HG02870 (cell line): ENCODE data around the gene ZCCHC17.

Experiments
- ATAC-seq: cut with Tn5 transposase; IDR thresholded peaks from one replicate; pipeline ENCODE4 v1.9.1; 2021; ENCODE audit warnings: mild to moderate bottlenecking, moderate library complexity; ENCODE audit not compliant: unreplicated experiment

ZCCHC17 gene

DNA sequence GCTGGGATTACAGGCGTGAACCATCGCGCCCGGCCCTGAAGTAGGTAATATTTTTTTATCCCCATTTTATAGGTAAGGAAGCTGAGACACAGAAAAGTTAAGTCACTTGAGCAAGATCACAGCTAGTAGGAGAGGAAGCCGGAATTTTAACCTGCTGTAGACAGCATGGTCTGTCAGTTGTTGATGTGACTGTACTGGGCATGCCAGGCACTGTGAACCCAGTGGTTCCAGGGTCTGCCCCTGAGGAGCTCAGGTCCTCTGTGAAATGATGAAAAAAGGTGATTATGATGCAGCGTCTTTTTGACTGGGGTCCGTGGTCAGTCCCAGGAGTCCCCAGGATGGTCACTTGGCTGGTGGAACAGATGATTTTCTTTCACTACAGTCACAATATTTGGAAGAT is 92.8 kb downstream of the ZCCHC17 start:
- ATAC-seq, result no peak

GRCh38 chr1:31390071-31390470 is 93.2 kb downstream of the ZCCHC17 start:
- ATAC-seq, result no peak

DNA sequence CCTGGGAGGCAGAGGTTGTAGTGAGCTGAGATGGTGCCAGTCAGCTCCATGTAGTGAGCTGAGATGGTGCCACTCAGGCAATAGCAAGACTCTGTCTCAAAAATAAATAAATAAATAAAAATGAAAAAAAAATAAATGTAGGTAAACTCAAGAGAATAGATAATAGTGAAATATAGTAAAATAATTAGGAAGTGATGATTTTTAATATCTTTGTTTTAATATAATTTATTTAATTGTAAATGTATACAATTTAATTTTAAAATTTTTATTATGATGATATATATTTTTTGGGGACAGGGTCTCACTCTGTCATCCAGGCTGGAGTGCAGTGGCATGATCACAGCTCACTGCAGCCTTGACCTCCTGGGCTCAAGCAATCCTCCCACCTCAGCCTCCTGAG is 96.6 kb downstream of the ZCCHC17 start:
- no peak for ATAC-seq

DNA sequence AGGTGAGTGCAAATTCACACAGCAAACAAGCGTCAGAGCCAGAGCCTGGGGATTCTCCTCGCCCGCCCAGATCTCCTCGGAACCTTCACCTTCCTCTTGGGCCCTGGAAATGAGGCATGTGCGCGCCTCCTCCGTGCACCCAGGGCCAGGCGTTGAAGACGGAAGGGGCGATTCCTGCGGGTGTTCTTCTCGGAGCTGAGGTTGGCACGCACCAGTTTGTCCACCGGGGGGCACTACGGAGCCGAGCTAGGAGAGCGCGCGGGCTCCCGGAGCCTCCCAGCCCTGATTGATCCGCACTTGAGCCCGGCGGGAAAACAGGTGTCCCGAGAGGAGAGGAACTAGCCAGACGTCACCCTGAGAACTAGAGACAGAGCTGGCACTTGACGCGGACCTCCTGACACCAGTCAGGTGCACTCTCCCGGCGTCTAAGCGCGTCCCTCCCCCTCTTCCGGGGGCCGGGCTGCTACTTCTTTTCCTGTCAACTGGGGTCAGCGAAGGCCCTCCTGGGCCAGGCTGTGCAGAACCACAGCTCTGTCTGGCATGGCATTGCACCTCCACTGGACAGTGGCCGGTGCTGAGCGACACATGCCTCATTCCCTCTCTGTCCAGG is 97.9 kb downstream of the ZCCHC17 start:
- ATAC-seq, result no peak

- ATAC-seq, result no peak
Observed at GRCh38 chr1:31396633-31397351, 100.0 kb downstream of the ZCCHC17 start.

DNA sequence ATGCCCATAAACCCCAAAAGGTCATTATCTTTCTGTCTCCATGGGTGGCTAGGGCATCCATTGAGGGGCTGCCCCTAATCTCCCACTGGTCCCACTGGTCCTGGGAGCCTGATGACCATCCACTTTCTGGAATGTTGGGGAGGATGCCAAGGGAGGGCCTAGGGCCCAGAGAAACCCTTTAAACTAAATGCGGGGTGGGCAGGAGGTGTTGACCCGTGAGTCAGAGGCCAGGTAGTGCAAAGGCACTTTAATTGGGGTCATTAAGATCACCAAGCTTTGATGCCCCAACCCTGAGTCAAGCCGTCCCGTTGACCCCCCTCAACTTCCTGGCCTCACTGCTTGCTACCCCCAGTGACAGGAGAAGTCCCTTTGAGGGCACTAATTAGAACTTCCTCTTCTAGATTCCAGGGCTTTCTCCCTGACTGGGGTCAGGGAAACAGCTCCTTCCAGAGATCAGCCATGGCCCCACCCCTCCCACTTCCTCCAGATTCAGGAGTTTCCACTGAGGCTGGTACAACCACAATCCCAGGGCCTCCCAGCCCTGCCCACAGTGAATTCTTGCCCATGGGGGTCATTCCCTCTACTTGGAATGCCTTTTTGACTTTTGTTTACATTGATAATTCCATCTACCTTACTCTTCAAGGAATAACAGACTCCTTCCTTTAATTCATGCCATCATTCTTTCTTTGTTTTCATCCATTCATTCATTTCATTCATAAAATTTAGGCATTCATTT is 100.7 kb downstream of the ZCCHC17 start:
- ATAC-seq, result no peak

GRCh38 chr1:31398246-31398645 is 101.4 kb downstream of the ZCCHC17 start:
- ATAC-seq, result no peak

- ATAC-seq, result no peak
Observed at GRCh38 chr1:31399976-31400375, 103.1 kb downstream of the ZCCHC17 start.

GRCh38 chr1:31400393-31400792 is 103.6 kb downstream of the ZCCHC17 start:
- ATAC-seq, result no peak

DNA sequence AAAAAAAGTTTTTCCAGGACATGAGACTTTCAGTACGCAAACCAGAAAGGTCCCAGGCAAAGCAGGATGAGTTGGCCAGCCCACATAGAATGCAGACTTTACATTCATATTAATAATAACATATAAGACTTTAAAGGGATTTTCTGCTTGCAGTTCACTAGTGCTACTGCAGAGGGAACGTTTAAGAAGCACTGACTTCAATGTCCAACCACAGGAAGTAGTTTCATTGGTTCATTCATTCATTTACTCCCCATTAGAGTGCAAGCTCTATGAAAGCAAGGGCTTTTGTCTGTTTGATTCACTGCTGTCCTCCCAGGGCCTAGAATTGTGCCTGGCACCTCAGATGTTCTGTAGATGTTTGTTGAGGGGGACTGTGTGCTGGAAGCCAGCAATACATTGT is 104.4 kb downstream of the ZCCHC17 start:
- no peak for ATAC-seq

- ATAC-seq, result no peak
Observed at GRCh38 chr1:31405578-31406245, 108.9 kb downstream of the ZCCHC17 start.

DNA sequence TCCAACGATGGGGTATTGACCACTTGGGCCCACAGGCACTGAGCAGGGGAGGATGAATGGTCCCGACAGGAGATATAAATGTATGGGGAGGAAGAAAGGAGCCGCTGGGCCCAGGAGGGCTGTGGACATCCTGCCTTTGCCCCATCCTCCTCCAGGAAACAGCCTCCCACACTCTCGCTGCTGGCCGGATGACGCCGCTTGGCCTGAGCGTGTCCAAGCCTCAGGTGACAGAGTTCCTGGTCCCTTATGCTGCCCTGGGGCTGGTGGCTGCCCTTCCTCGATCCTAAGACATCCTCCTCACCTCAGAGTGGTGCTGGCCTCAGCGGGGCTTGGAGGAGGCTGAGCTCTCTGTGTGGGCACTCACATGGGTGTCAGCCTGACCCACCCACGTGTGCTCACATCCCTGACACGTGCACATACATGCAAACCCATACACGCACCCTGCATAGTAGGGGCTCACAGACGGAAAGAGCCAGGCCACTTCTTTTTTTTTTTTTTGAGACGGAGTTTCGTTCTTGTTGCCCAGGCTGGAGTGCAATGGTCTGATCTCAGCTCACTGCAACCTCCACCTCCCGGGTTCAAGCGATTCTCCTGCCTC is 110.3 kb downstream of the ZCCHC17 start:
- ATAC-seq, result no peak

GRCh38 chr1:31408788-31409318 is 112.0 kb downstream of the ZCCHC17 start:
- no peak for ATAC-seq

- no peak for ATAC-seq
Observed at GRCh38 chr1:31409946-31410858, 113.4 kb downstream of the ZCCHC17 start.

- no peak for ATAC-seq
Observed at GRCh38 chr1:31410871-31411270, 114.0 kb downstream of the ZCCHC17 start.

- no peak for ATAC-seq
Observed at GRCh38 chr1:31412205-31412604, 115.4 kb downstream of the ZCCHC17 start.

- no peak for ATAC-seq
Observed at GRCh38 chr1:31412732-31413404, 116.0 kb downstream of the ZCCHC17 start, which contains the start of gene SERINC2. Gene SERINC2 (plus strand): TSS chr1:31413213. CDS start chr1:31413266, 53 bp downstream.

DNA sequence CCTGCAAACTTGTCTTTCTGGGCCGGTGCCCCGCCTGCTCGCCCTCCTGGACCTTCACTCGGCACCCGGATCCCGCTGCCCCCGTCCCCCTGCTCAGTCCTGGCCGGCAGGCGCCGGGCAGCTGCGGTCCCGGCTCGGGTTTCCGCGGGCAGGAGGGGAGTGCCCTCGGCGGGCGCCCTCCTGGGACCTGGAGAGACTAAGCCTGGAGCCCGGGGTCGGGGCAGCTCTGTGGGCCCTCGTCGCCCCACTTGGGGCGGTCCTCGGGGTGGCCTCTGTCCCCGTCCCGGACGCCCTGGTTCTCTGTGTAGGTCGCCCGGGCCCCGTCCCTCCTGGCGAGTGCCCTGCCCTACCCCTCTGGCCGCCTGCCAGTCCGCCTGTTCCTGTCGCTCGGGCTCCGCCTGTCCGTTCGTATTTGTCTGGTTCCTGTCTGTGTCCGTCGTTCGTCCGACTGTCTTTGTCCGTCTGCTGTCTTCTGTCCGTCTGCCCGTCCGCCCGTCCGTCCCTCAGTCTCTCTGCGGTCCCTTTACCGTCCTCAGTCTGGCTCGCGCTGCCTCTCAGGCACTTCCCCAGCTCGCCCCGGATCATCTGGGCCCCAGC is 116.7 kb downstream of the ZCCHC17 start:
- ATAC-seq, result no peak
